Gastroesophageal sphincter (tissue), 3 donors: ENCODE results near the gene TPRG1L.

Experiments
- EP300 ChIP-seq: sonication (generic); formaldehyde crosslinking; IDR thresholded peaks from one replicate; pipeline ENCODE4 v1.6.1; 2017; ENCODE audit warnings: antibody characterized with exemption, mild to moderate bottlenecking
- POLR2A ChIP-seq, 2 donors: fragments of 450-650 bp; IDR thresholded peaks; one replicate each; pipeline ENCODE4 v1.6.1; 2017; ENCODE audit warnings: antibody characterized with exemption in 2 of 2, mild to moderate bottlenecking in 2 of 2, moderate library complexity in 1 of 2
- POLR2AphosphoS5 ChIP-seq: sonication (generic); formaldehyde crosslinking; IDR thresholded peaks from one replicate; pipeline ENCODE4 v1.6.1; 2017; ENCODE audit warnings: antibody characterized with exemption
- TF ChIP-seq, protein P1 (sequence below), 4 experiments: fragments of 200-600 bp in 2 of 4; fragments of 450-650 bp in 2 of 4; sonication (generic) in 1 of 4; IDR thresholded peaks; one replicate each; pipeline ENCODE4 v1.5.1; 2017 to 2019; ENCODE audit warnings: antibody characterized with exemption in 4 of 4, mild to moderate bottlenecking in 2 of 4, moderate library complexity in 2 of 4

DNA sequence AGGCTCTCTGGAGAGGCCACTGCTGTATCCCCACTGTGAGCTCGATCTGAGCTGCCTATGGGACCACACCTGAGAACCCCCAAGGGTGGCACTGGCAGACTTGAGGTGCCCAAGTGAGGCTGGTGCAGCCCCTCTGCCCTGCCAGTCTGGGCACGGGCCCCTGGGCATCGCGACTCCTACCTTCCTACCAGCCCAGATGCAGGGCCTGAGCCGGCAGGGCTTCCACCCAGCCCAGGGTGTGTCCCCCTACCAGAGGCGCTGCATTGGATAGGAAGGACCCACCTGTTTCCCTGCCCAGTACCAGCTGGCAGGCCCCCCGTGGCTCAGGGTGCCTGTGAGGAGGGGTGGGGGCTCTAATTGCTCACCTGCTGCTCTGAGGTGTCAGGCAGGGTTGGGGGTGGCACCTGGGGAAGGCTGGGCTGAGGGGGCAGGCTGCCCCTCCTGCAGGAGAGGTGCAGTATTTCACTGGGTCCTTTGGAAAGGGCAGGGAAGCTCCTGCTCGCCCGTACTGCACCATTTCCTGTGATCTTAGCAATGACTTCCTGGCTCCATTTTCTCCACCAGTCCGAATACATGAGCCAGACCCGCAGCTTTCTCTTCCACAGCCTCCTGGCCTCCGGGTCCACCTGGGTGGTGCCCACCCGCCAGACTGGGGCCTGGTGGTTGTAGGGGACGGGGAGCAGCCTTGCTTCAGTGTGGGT is 39.3 kb downstream of the TPRG1L start:
- TF ChIP-seq, protein P1, sequence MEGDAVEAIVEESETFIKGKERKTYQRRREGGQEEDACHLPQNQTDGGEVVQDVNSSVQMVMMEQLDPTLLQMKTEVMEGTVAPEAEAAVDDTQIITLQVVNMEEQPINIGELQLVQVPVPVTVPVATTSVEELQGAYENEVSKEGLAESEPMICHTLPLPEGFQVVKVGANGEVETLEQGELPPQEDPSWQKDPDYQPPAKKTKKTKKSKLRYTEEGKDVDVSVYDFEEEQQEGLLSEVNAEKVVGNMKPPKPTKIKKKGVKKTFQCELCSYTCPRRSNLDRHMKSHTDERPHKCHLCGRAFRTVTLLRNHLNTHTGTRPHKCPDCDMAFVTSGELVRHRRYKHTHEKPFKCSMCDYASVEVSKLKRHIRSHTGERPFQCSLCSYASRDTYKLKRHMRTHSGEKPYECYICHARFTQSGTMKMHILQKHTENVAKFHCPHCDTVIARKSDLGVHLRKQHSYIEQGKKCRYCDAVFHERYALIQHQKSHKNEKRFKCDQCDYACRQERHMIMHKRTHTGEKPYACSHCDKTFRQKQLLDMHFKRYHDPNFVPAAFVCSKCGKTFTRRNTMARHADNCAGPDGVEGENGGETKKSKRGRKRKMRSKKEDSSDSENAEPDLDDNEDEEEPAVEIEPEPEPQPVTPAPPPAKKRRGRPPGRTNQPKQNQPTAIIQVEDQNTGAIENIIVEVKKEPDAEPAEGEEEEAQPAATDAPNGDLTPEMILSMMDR (IDR thresholded peaks at IDR 0.05): no peak
- TF ChIP-seq POLR2A (IDR thresholded peaks at IDR 0.05): no peak
- TF ChIP-seq POLR2AphosphoS5: no peak
- no peak for TF ChIP-seq EP300
